GM08714 (cell line): Measurements from ENCODE around the gene FBXW12.
"Not testable (repeated sequence)": the region's sequence is repeated elsewhere in the genome, so short reads cannot be mapped to it uniquely, and the experiment has no call there.

ENCODE experiments used
- H3K4me3 ChIP-seq: fragments of 200-500 bp; sonication (Bioruptor generic); 2 replicates; pipeline ENCODE4 v1.5.1; 2014; ENCODE audit warnings: mild to moderate bottlenecking, low read length, inconsistent platforms
- ZNF274 ChIP-seq: IDR thresholded peaks from 2 replicates; pipeline ENCODE4 v1.6.1; 2012; ENCODE audit warnings: mild to moderate bottlenecking, low read depth, low read length

Gene FBXW12

GRCh38 chr3:48400824-48401433 lies 28.9 kb downstream of the FBXW12 start:
- no peak for TF ChIP-seq ZNF274
- H3K4me3 ChIP-seq = no peak overlapping the region

- H3K4me3 ChIP-seq = not testable (repeated sequence)
Observed at GRCh38 chr3:48401434-48401901, 29.4 kb downstream of the FBXW12 start.

- TF ChIP-seq ZNF274 = no peak
- H3K4me3 ChIP-seq = no peak overlapping the region
Observed at GRCh38 chr3:48402281-48402732, 30.3 kb downstream of the FBXW12 start.

GRCh38 chr3:48402907-48403306 lies 30.9 kb downstream of the FBXW12 start:
- H3K4me3 ChIP-seq = no peak overlapping the region

GRCh38 chr3:48403533-48404439 lies 31.8 kb downstream of the FBXW12 start:
- no peak for TF ChIP-seq ZNF274
- H3K4me3 ChIP-seq = no peak overlapping the region

More at GRCh38 chr3:48402907-48403306, 30.9 kb downstream of the FBXW12 start:
- no peak for TF ChIP-seq ZNF274

- H3K4me3 ChIP-seq = no peak overlapping the region
- TF ChIP-seq ZNF274 = no peak
Observed at GRCh38 chr3:48404440-48405342, 32.7 kb downstream of the FBXW12 start.

GRCh38 chr3:48405343-48405881 lies 33.4 kb downstream of the FBXW12 start:
- no peak overlapping the region for H3K4me3 ChIP-seq
- TF ChIP-seq ZNF274 = no peak

- H3K4me3 ChIP-seq = no peak overlapping the region
- TF ChIP-seq ZNF274 = no peak
Observed at GRCh38 chr3:48405971-48406370, 34.0 kb downstream of the FBXW12 start.

- no peak for TF ChIP-seq ZNF274
- no peak overlapping the region for H3K4me3 ChIP-seq
Observed at GRCh38 chr3:48406443-48407431, 34.7 kb downstream of the FBXW12 start.

GRCh38 chr3:48407542-48408099 lies 35.6 kb downstream of the FBXW12 start:
- no peak for TF ChIP-seq ZNF274
- H3K4me3 ChIP-seq = no peak overlapping the region

- TF ChIP-seq ZNF274 = no peak
- no peak overlapping the region for H3K4me3 ChIP-seq
Observed at GRCh38 chr3:48408823-48409281, 36.8 kb downstream of the FBXW12 start.
